Muscle layer of colon (tissue), 2 donors: ENCODE measurements around the gene UNC93A.
"Not testable (repeated sequence)": the region's sequence is repeated elsewhere in the genome, so short reads cannot be mapped to it uniquely, and the experiment has no call there.

ENCODE experiments used
- H3K27ac ChIP-seq: one replicate; pipeline ENCODE4 v1.7.0; 2013; ENCODE audit warnings: low read depth, mild to moderate bottlenecking, low read length, moderate library complexity
- H3K27me3 ChIP-seq, 2 donors: one replicate each; pipeline ENCODE4 v1.7.0; 2013; ENCODE audit warnings: low read length in 2 of 2, mild to moderate bottlenecking in 2 of 2; ENCODE audit not compliant: insufficient read depth in 2 of 2, control insufficient read depth in 1 of 2
- H3K36me3 ChIP-seq: one replicate; pipeline ENCODE4 v1.7.0; 2013; ENCODE audit warnings: mild to moderate bottlenecking, low read length; ENCODE audit not compliant: insufficient read depth
- H3K4me1 ChIP-seq: one replicate; pipeline ENCODE4 v1.7.0; 2013; ENCODE audit warnings: mild to moderate bottlenecking, low read length; ENCODE audit not compliant: insufficient read depth
- H3K4me3 ChIP-seq, 2 donors: one replicate each; pipeline ENCODE4 v1.7.0; 2013; ENCODE audit warnings: low read length in 2 of 2, low read depth in 1 of 2, mild to moderate bottlenecking in 1 of 2, moderate library complexity in 1 of 2
- H3K9ac ChIP-seq: one replicate; pipeline ENCODE4 v1.7.0; 2013; ENCODE audit warnings: low read length
- H3K9me3 ChIP-seq: one replicate; pipeline ENCODE4 v1.7.0; 2013; ENCODE audit warnings: mild to moderate bottlenecking, low read length
- donor health status: abdominal sarcoma.
- donor health status: Adenocarcinoma of cecum.

UNC93A gene

GRCh38 chr6:167274270-167274669, 16.8 kb upstream of the UNC93A start:
- no peak overlapping the region for H3K9ac ChIP-seq
- H3K27ac ChIP-seq = no peak overlapping the region
- no peaks in the 10 kb centered on the region for H3K27me3 ChIP-seq
- H3K4me3 ChIP-seq = no peak overlapping the region
- no peaks in the 10 kb centered on the region for H3K4me1 ChIP-seq
- H3K9me3 ChIP-seq = no peaks in the 10 kb centered on the region
- H3K36me3 ChIP-seq = no peaks in the 10 kb centered on the region

- Histone ChIP-seq H3K27me3 (no peaks in the 10 kb centered on the region), H3K9ac (no peak overlapping the region), H3K4me1 (no peaks in the 10 kb centered on the region), H3K4me3 (no peak overlapping the region), H3K9me3 (no peaks in the 10 kb centered on the region), H3K27ac (no peak overlapping the region), H3K36me3 (no peaks in the 10 kb centered on the region)
These were observed 16.1 kb upstream of the UNC93A start for GRCh38 chr6:167275001-167275400.

- Histone ChIP-seq H3K9ac (no peak overlapping the region), H3K4me1 (no peaks in the 10 kb centered on the region), H3K27me3 (no peaks in the 10 kb centered on the region), H3K9me3 (no peaks in the 10 kb centered on the region), H3K4me3 (no peak overlapping the region), H3K27ac (no peak overlapping the region), H3K36me3 (no peaks in the 10 kb centered on the region)
These were observed 15.7 kb upstream of the UNC93A start for GRCh38 chr6:167275436-167275835.

DNA sequence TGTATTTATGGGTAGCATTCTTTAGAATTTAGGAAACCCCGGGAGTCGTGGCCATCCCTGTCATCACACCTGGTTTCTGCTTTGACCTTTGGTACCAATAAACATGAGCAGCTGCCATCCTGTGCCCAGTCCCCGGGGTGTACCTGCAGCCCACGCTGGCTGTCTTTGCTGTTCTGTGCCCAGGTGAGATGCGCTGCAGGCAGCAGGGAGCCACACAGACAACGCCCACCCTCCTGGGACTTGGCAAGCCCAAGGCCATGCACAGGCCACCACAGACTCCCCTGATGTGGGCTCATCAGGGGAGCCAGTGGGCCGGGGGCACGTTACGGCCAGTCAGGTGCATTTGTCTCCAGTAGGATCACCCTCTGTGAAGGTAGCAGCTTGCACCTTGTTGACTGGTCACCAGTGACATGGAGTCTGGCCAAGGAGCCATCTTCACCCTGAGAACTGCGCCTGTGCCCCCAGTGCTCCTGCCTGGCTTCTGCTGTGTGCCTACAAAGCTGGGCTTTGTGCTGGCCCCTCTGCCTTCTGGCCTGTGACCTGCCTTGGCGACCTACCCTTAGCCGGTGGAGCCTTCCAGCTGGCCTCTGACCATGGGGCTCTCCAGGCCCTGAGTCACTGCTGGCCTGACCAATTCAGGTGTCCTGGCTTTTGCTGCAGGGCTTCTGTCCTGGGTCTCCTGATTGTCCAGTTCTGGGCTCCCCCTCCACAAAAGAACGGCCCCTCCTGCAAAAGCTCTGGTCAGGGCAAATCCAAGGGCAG, 14.2 kb upstream of the UNC93A start:
- Histone ChIP-seq H3K27me3 (no peaks in the 10 kb centered on the region), H3K4me1 (no peaks in the 10 kb centered on the region), H3K27ac (no peak overlapping the region), H3K9ac (no peak overlapping the region), H3K36me3 (no peaks in the 10 kb centered on the region), H3K9me3 (no peaks in the 10 kb centered on the region), H3K4me3 (no peak overlapping the region)

GRCh38 chr6:167278173-167278940, 12.8 kb upstream of the UNC93A start:
- not testable (repeated sequence) for H3K36me3 ChIP-seq, H3K27ac ChIP-seq, H3K9ac ChIP-seq, H3K27me3 ChIP-seq, H3K9me3 ChIP-seq, H3K4me3 ChIP-seq, H3K4me1 ChIP-seq

GRCh38 chr6:167279766-167280446, 11.2 kb upstream of the UNC93A start:
- Histone ChIP-seq H3K36me3 (no peaks in the 10 kb centered on the region), H3K9me3 (no peaks in the 10 kb centered on the region), H3K4me3 (no peak overlapping the region), H3K27me3 (no peaks in the 10 kb centered on the region), H3K9ac (no peak overlapping the region), H3K27ac (no peak overlapping the region), H3K4me1 (no peaks in the 10 kb centered on the region)

DNA sequence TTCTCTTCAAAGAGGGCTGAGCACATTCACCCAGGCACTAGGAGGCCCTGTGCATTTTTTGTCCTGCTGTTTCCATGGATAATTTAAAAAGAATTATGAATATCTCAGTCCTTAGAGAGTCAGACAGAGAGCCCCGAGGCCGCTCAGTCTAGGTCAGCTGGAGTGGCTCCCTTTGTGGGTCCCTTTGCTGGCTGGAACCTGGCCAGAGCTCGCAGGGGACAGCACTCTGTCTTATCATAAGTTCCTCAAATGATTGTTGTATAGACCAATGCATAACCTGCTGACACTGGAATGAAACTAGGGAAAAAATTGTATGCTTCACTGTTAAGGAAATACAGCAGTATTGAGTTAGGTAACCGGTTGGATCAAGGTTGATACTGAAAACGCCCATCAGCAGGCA, 10.6 kb upstream of the UNC93A start:
- H3K9me3 ChIP-seq, H3K27ac ChIP-seq, H3K27me3 ChIP-seq, H3K9ac ChIP-seq, H3K4me1 ChIP-seq, H3K4me3 ChIP-seq, H3K36me3 ChIP-seq: not testable (repeated sequence)

GRCh38 chr6:167282165-167282564, 8.9 kb upstream of the UNC93A start:
- Histone ChIP-seq H3K9ac (no peak overlapping the region), H3K36me3 (no peaks in the 10 kb centered on the region), H3K4me1 (no peaks in the 10 kb centered on the region), H3K4me3 (no peak overlapping the region), H3K27ac (no peak overlapping the region), H3K27me3 (no peaks in the 10 kb centered on the region), H3K9me3 (no peaks in the 10 kb centered on the region)

- not testable (repeated sequence) for H3K27ac ChIP-seq, H3K9ac ChIP-seq, H3K27me3 ChIP-seq, H3K36me3 ChIP-seq, H3K4me3 ChIP-seq, H3K9me3 ChIP-seq, H3K4me1 ChIP-seq
These were observed 6.5 kb upstream of the UNC93A start for GRCh38 chr6:167284565-167284964.

- Histone ChIP-seq H3K36me3 (no peaks in the 10 kb centered on the region), H3K27ac (no peak overlapping the region), H3K4me1 (no peaks in the 10 kb centered on the region), H3K27me3 (no peaks in the 10 kb centered on the region), H3K9me3 (no peaks in the 10 kb centered on the region), H3K9ac (no peak overlapping the region), H3K4me3 (no peak overlapping the region)
These were observed 5.9 kb upstream of the UNC93A start for GRCh38 chr6:167285077-167285770.

DNA sequence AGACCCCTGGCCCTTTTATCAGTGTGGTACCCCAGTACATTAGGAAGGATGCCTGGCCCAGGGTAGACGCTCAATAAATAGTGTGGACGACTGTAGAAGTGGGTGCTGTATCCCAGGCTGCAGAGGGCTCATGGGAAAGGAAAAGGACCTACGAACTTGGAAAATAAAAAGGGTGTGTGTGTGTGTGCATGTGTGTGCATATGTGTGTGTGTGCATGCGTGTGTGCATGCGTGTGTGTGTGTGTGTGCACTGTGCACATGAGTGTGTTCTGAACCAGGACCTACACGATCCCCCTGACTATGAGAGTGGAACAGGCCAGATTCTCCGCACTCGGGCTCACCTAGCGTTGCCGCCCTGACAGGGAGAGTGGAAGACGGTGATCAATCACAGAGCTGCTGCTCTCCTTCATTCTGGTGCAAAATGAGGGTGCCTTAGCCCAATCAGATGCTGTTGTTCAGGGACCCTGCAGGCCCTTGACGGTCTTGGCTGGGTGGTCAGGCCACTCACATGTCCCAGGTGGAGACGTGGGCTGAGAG, 3.5 kb upstream of the UNC93A start:
- Histone ChIP-seq H3K27ac (no peak overlapping the region), H3K9ac (no peak overlapping the region), H3K27me3 (no peaks in the 10 kb centered on the region), H3K4me3 (no peak overlapping the region), H3K4me1 (no peaks in the 10 kb centered on the region), H3K9me3 (no peaks in the 10 kb centered on the region), H3K36me3 (no peaks in the 10 kb centered on the region)
